Measurements from ENCODE around the gene SPATA17.

- TF ChIP-seq POLR2AphosphoS5 (IDR thresholded peaks at IDR 0.05): no peak
- TF ChIP-seq, protein P1, sequence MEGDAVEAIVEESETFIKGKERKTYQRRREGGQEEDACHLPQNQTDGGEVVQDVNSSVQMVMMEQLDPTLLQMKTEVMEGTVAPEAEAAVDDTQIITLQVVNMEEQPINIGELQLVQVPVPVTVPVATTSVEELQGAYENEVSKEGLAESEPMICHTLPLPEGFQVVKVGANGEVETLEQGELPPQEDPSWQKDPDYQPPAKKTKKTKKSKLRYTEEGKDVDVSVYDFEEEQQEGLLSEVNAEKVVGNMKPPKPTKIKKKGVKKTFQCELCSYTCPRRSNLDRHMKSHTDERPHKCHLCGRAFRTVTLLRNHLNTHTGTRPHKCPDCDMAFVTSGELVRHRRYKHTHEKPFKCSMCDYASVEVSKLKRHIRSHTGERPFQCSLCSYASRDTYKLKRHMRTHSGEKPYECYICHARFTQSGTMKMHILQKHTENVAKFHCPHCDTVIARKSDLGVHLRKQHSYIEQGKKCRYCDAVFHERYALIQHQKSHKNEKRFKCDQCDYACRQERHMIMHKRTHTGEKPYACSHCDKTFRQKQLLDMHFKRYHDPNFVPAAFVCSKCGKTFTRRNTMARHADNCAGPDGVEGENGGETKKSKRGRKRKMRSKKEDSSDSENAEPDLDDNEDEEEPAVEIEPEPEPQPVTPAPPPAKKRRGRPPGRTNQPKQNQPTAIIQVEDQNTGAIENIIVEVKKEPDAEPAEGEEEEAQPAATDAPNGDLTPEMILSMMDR (IDR thresholded peaks at IDR 0.05): no peak
Measured at GRCh38 chr1:217910203-217910602, 279.1 kb downstream of the SPATA17 start.

Measured in prostate gland (tissue), 2 donors.